Fibroblast of lung (primary cell): ENCODE results near the gene ECSCR. TPM values are rescaled to one million over a fixed set of nuclear protein-coding genes. Genes with fewer than 3 reads are reported as not detected.
"Not testable (repeated sequence)": the region's sequence is repeated elsewhere in the genome, so short reads cannot be mapped to it uniquely, and the experiment has no call there.

Experiments
- DNase-seq, 2 donors: peaks; one replicate each; pipeline versions ENCODE4 v3.0.0 to v3.0.0-alpha.2; 2010; ENCODE audit warnings: low read depth in 2 of 2
- H2AFZ ChIP-seq: 2 replicates; pipeline ENCODE4 v1.5.1; 2012; ENCODE audit warnings: low read length, control low read depth, inconsistent platforms
- H3K27ac ChIP-seq: 2 replicates; pipeline ENCODE4 v1.5.1; 2011; ENCODE audit warnings: low read length, control low read depth; ENCODE audit not compliant: insufficient read depth
- H3K27me3 ChIP-seq: 2 replicates; pipeline ENCODE4 v1.5.1; 2011; ENCODE audit warnings: mild to moderate bottlenecking, low read length; ENCODE audit not compliant: control insufficient read depth, insufficient read depth
- H3K36me3 ChIP-seq: 2 replicates; pipeline ENCODE4 v1.5.1; 2011; ENCODE audit warnings: low read length; ENCODE audit not compliant: control insufficient read depth, insufficient read depth
- H3K4me1 ChIP-seq: 2 replicates; pipeline ENCODE4 v1.5.1; 2011; ENCODE audit warnings: low read length; ENCODE audit not compliant: control insufficient read depth, insufficient read depth; ENCODE audit errors: extremely low read depth
- H3K4me2 ChIP-seq: 2 replicates; pipeline ENCODE4 v1.5.1; 2011; ENCODE audit warnings: low read length, control low read depth; ENCODE audit not compliant: insufficient read depth; ENCODE audit errors: extremely low read depth
- H3K4me3 ChIP-seq, 4 experiments: fragments of 200-600 bp in 1 of 4; sonication (generic) in 1 of 4; replicated peaks in 1 of 4; 2 replicates each; pipeline ENCODE4 v1.5.1; 2011 to 2016; ENCODE audit warnings: low read length in 4 of 4, low read depth in 3 of 4, mild to moderate bottlenecking in 3 of 4, control low read depth in 2 of 4, inconsistent platforms in 1 of 4, mixed read lengths in 1 of 4; ENCODE audit not compliant: insufficient read depth in 1 of 4; ENCODE audit errors: control extremely low read depth in 1 of 4
- H3K79me2 ChIP-seq: 2 replicates; pipeline ENCODE4 v1.5.1; 2012; ENCODE audit warnings: mild to moderate bottlenecking, low read length, inconsistent platforms; ENCODE audit not compliant: control insufficient read depth, insufficient read depth
- H3K9ac ChIP-seq: 2 replicates; pipeline ENCODE4 v1.5.1; 2011; ENCODE audit warnings: mild to moderate bottlenecking, low read length, control low read depth; ENCODE audit not compliant: insufficient read depth
- H3K9me3 ChIP-seq: 2 replicates; pipeline ENCODE4 v1.5.1; 2012; ENCODE audit warnings: low read depth, low read length; ENCODE audit not compliant: control insufficient read depth, insufficient read depth
- H4K20me1 ChIP-seq: 2 replicates; pipeline ENCODE4 v1.5.1; 2011; ENCODE audit warnings: low read length; ENCODE audit not compliant: control insufficient read depth, insufficient read depth; ENCODE audit errors: extremely low read depth
- CTCF ChIP-seq, 2 donors: IDR thresholded peaks in 1 of 2; conservative IDR thresholded peaks in 1 of 2; 1 replicate in 1 of 2; 2 replicates in 1 of 2; pipeline ENCODE4 v1.5.1; 2011 to 2012; ENCODE audit warnings: low read length in 2 of 2, control low read depth in 1 of 2, inconsistent platforms in 1 of 2, low read depth in 1 of 2, mild to moderate bottlenecking in 1 of 2
- EZH2 ChIP-seq: IDR thresholded peaks from 2 replicates; pipeline ENCODE4 v1.5.1; 2012; ENCODE audit warnings: low read length, control low read depth, mild to moderate bottlenecking; ENCODE audit errors: missing control alignments
- polyA plus RNA-seq, 2 donors: library from polyadenylated mRNA; depleted of rRNA in 1 of 2; stranded (reverse) in 1 of 2; unstranded in 1 of 2; fragments of >200 nt; gene quantifications; 2 replicates each; pipeline ENCODE4 v1.2.1, GENCODE V29; 2011 to 2012; ENCODE audit warnings: missing spikeins in 1 of 2
- total RNA-seq: library from RNA; depleted of rRNA; stranded (reverse); fragments of >200 nt; gene quantifications from 2 replicates; pipeline ENCODE4 v1.2.1, GENCODE V29; 2014

Gene ECSCR
- total and polyA plus RNA-seq, 2 donors (not counting 1 experiment from before 2014, with no cell fraction given) = 0.18 TPM; not detected in 1

- Histone ChIP-seq H3K27ac (no peak overlapping the region), H3K9me3 (no peaks in the 10 kb centered on the region), H3K36me3 (no peaks in the 10 kb centered on the region), H3K27me3 (no peaks in the 10 kb centered on the region), H4K20me1 (no peaks in the 10 kb centered on the region), H3K9ac (no peak overlapping the region), H3K4me3 (no peak overlapping the region), H3K4me1 (peaks cover 2% of the 10 kb centered on the region), H3K4me2 (no peak overlapping the region), H3K79me2 (no peaks in the 10 kb centered on the region), H2AFZ (no peak overlapping the region)
- DNase-seq = no peak
- TF ChIP-seq CTCF (conservative IDR thresholded peaks at IDR 0.05 in 1 of 2, IDR thresholded peaks at IDR 0.05 in 1 of 2; ENCODE audit: low read depth in 1 of 2, low read length in 2 of 2) (no peak), EZH2 (no peak)
Observed at GRCh38 chr5:139410121-139410992, 52.2 kb downstream of the ECSCR start.

- H3K9ac ChIP-seq, H3K79me2 ChIP-seq, H4K20me1 ChIP-seq, H3K27me3 ChIP-seq, H2AFZ ChIP-seq, H3K4me3 ChIP-seq, H3K36me3 ChIP-seq, DNase-seq, H3K9me3 ChIP-seq, H3K4me1 ChIP-seq, H3K4me2 ChIP-seq, H3K27ac ChIP-seq: not testable (repeated sequence)
Observed at GRCh38 chr5:139409116-139409515, 53.4 kb downstream of the ECSCR start.

- H3K4me1 ChIP-seq = peaks cover 3% of the 10 kb centered on the region
- H3K79me2 ChIP-seq = no peaks in the 10 kb centered on the region
- H2AFZ ChIP-seq = no peak overlapping the region
- no peaks in the 10 kb centered on the region for H4K20me1 ChIP-seq
- H3K27ac ChIP-seq = no peak overlapping the region
- no peak for DNase-seq
- H3K4me2 ChIP-seq = no peak overlapping the region
- H3K36me3 ChIP-seq = no peaks in the 10 kb centered on the region
- H3K9me3 ChIP-seq = no peaks in the 10 kb centered on the region
- H3K9ac ChIP-seq = no peak overlapping the region
- TF ChIP-seq EZH2 = no peak
- no peak for TF ChIP-seq CTCF (conservative IDR thresholded peaks at IDR 0.05 in 1 of 2, IDR thresholded peaks at IDR 0.05 in 1 of 2; ENCODE audit: low read depth in 1 of 2, low read length in 2 of 2)
- no peak overlapping the region for H3K4me3 ChIP-seq
- H3K27me3 ChIP-seq = no peaks in the 10 kb centered on the region
Observed at GRCh38 chr5:139408191-139408590, 54.4 kb downstream of the ECSCR start.
